ENCODE measurements around the gene PSEN1.

The PSEN1 gene

GRCh38 chr14:73216030-73216429, 79.7 kb downstream of the PSEN1 start:
- DNase-seq (ENCODE audit: low read depth in 2 of 3, low spot score in 1 of 3), result no peak

GRCh38 chr14:73217411-73217810, 81.1 kb downstream of the PSEN1 start:
- no peak for DNase-seq (ENCODE audit: low read depth in 2 of 3, low spot score in 1 of 3)

GRCh38 chr14:73220061-73220460, 83.8 kb downstream of the PSEN1 start:
- DNase-seq (ENCODE audit: low read depth in 2 of 3, low spot score in 1 of 3), result no peak

- no peak for DNase-seq (ENCODE audit: low read depth in 2 of 3, low spot score in 1 of 3)
Observed at GRCh38 chr14:73220634-73221033, 84.3 kb downstream of the PSEN1 start.

GRCh38 chr14:73221945-73222344, 85.6 kb downstream of the PSEN1 start:
- no peak for DNase-seq (ENCODE audit: low read depth in 2 of 3, low spot score in 1 of 3)

- no peak for DNase-seq (ENCODE audit: low read depth in 2 of 3, low spot score in 1 of 3)
Observed at GRCh38 chr14:73223049-73223448, 86.7 kb downstream of the PSEN1 start.

- DNase-seq (ENCODE audit: low read depth in 2 of 3, low spot score in 1 of 3), result no peak
Observed at GRCh38 chr14:73225496-73225895, 89.2 kb downstream of the PSEN1 start.

GRCh38 chr14:73227812-73228781, 91.8 kb downstream of the PSEN1 start:
- DNase-seq (ENCODE audit: low read depth in 2 of 3, low spot score in 1 of 3), result no peak

- no peak for DNase-seq (ENCODE audit: low read depth in 2 of 3, low spot score in 1 of 3)
Observed at GRCh38 chr14:73230051-73230450, 93.7 kb downstream of the PSEN1 start.

GRCh38 chr14:73231981-73232851, 95.9 kb downstream of the PSEN1 start:
- no peak for DNase-seq (ENCODE audit: low read depth in 2 of 3, low spot score in 1 of 3)

GRCh38 chr14:73232984-73233383, 96.7 kb downstream of the PSEN1 start:
- no peak for DNase-seq (ENCODE audit: low read depth in 2 of 3, low spot score in 1 of 3)

- no peak for DNase-seq (ENCODE audit: low read depth in 2 of 3, low spot score in 1 of 3)
Observed at GRCh38 chr14:73233564-73233963, 97.3 kb downstream of the PSEN1 start.

- DNase-seq (ENCODE audit: low read depth in 2 of 3, low spot score in 1 of 3), result no peak
Observed at GRCh38 chr14:73234029-73234428, 97.7 kb downstream of the PSEN1 start.

GRCh38 chr14:73234586-73235394, 98.5 kb downstream of the PSEN1 start:
- DNase-seq (ENCODE audit: low read depth in 2 of 3, low spot score in 1 of 3), result no peak

- DNase-seq (ENCODE audit: low read depth in 2 of 3, low spot score in 1 of 3), result no peak
Observed at GRCh38 chr14:73235531-73236155, 99.3 kb downstream of the PSEN1 start.

- DNase-seq (ENCODE audit: low read depth in 2 of 3, low spot score in 1 of 3), result no peak
Observed at GRCh38 chr14:73236157-73236556, 99.8 kb downstream of the PSEN1 start.

GRCh38 chr14:73236752-73237218, 100.5 kb downstream of the PSEN1 start:
- DNase-seq (ENCODE audit: low read depth in 2 of 3, low spot score in 1 of 3), result no peak

- DNase-seq (ENCODE audit: low read depth in 2 of 3, low spot score in 1 of 3), result no peak
Observed at GRCh38 chr14:73237219-73237785, 101.0 kb downstream of the PSEN1 start, which contains the start of gene PAPLN. PAPLN (plus strand) TSS chr14:73237506; CDS start chr14:73239779, 2,273 bp downstream.

GRCh38 chr14:73237786-73238423, 101.6 kb downstream of the PSEN1 start:
- no peak for DNase-seq (ENCODE audit: low read depth in 2 of 3, low spot score in 1 of 3)

Data from stimulated activated CD4-positive, alpha-beta T cell treated with anti-CD3 and anti-CD28 coated beads, Interleukin-12 subunit alpha, Interleukin-12 subunit beta, amount 100 ng/mL, for 48 hours (primary cell).